ENCODE data around the gene ZNF468. TPM values are rescaled to one million over a fixed set of nuclear protein-coding genes. Genes with fewer than 3 reads are reported as not detected.
"Not testable (repeated sequence)": the region's sequence is repeated elsewhere in the genome, so short reads cannot be mapped to it uniquely, and the experiment has no call there.

ZNF468 gene
- total RNA-seq, 1 experiment from 2014 or later: 34.7 TPM

DNA sequence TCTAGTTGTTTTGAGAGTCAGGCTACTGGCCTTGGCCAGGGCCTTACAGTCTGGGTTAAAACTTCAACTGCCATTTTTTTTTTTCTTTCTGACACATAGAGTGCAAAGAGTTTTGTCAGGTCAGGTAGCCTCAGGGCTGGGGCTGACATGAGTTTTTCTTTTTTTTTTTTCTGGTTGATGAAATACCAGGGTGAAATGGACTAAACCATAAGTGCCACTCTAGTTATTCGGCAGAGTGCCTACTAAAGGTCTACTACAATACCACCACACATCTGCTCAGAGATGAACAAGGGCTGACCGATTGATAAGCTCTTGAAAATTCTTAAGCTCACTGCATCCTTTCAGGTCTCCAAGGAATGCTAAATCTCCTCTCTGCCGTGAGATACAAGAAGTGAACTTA, 44.4 kb upstream of the ZNF468 start:
- Histone ChIP-seq H3T11ph (ENCODE audit: low read length) (no peak overlapping the region), H3K4ac (ENCODE audit: low read depth, low read length) (no peak overlapping the region), H3K4me1 (ENCODE audit: insufficient read depth, low read length) (peaks cover 2% of the 10 kb centered on the region; the same call in 1 of the 2 replicates), H3K14ac (ENCODE audit: insufficient read depth, low read length) (no peak overlapping the region), H3K27ac (ENCODE audit: insufficient read length, low read depth, low read length) (no peak overlapping the region), H3K4me2 (ENCODE audit: insufficient read depth, insufficient read length, low read length) (no peak overlapping the region), H3K56ac (ENCODE audit: insufficient read length, low read depth, low read length) (no peak overlapping the region), H3K9ac (ENCODE audit: extremely low read depth, insufficient read length, low read length) (no peak overlapping the region), H2AFZ (ENCODE audit: low read length) (no peak overlapping the region), H3K79me2 (ENCODE audit: insufficient read depth, low read length) (no peaks in the 10 kb centered on the region), H4K8ac (replicated peaks; ENCODE audit: insufficient read length, low read depth, low read length) (no peak overlapping the region), H3K27me3 (ENCODE audit: insufficient read depth, low read length) (no peaks in the 10 kb centered on the region), H2BK120ac (ENCODE audit: low read depth, low read length, poor library complexity, severe bottlenecking) (no peak overlapping the region), H4K91ac (ENCODE audit: insufficient read length, low read depth, low read length) (no peak overlapping the region), H2BK12ac (ENCODE audit: insufficient read length, low read depth, low read length) (no peak overlapping the region), H3K18ac (ENCODE audit: insufficient read length, low read depth, low read length) (no peak overlapping the region), H3K79me1 (ENCODE audit: insufficient read depth, low read depth, low read length, poor library complexity, severe bottlenecking) (no peaks in the 10 kb centered on the region), H2BK5ac (ENCODE audit: insufficient read length, low read length) (no peak overlapping the region), H4K20me1 (ENCODE audit: control insufficient read depth, insufficient read depth, insufficient read length) (no peaks in the 10 kb centered on the region), H2BK20ac (ENCODE audit: low read depth, low read length, poor library complexity, severe bottlenecking) (no peak overlapping the region), H3K23me2 (ENCODE audit: insufficient read length, low read depth, low read length, poor library complexity, severe bottlenecking) (peaks cover under 1% of the 10 kb centered on the region), H2AK5ac (ENCODE audit: insufficient read length, low read length) (no peak overlapping the region), H3K23ac (ENCODE audit: insufficient read length, low read depth, low read length) (no peak overlapping the region), H3K9me3 (ENCODE audit: control insufficient read depth, low read depth, low read length) (no peaks in the 10 kb centered on the region), H4K5ac (ENCODE audit: insufficient read length, low read depth, low read length) (no peak overlapping the region), H2BK15ac (ENCODE audit: low read depth, low read length) (no peak overlapping the region)
- peaks cover 33 to 35% of the 10 kb centered on the region in 2 experiments for H3K4me1 Mint-ChIP-seq
- DNase-seq: no peak
- peaks cover 0 to 7% of the 10 kb centered on the region in 2 experiments; a peak in 2 of 5 replicates for H3K9me3 Mint-ChIP-seq
- H3K27me3 Mint-ChIP-seq (ENCODE audit: low read depth): no peaks in the 10 kb centered on the region
- no CpG with 5 or more reads among the region's 3 CpGs for WGBS (ENCODE audit: extremely low coverage, insufficient read length, low lambda C conversion rate)
- TF ChIP-seq, protein P1, sequence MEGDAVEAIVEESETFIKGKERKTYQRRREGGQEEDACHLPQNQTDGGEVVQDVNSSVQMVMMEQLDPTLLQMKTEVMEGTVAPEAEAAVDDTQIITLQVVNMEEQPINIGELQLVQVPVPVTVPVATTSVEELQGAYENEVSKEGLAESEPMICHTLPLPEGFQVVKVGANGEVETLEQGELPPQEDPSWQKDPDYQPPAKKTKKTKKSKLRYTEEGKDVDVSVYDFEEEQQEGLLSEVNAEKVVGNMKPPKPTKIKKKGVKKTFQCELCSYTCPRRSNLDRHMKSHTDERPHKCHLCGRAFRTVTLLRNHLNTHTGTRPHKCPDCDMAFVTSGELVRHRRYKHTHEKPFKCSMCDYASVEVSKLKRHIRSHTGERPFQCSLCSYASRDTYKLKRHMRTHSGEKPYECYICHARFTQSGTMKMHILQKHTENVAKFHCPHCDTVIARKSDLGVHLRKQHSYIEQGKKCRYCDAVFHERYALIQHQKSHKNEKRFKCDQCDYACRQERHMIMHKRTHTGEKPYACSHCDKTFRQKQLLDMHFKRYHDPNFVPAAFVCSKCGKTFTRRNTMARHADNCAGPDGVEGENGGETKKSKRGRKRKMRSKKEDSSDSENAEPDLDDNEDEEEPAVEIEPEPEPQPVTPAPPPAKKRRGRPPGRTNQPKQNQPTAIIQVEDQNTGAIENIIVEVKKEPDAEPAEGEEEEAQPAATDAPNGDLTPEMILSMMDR (conservative IDR thresholded peaks at IDR 0.05): no peak
- H3K36me3 Mint-ChIP-seq (ENCODE audit: insufficient read depth in 1 of 3, low read depth in 3 of 3): peaks cover 15 to 25% (median 20%) of the 10 kb centered on the region in 3 experiments
- no peak overlapping the region for H3K4me3 Mint-ChIP-seq
- H3K27ac Mint-ChIP-seq: peak overlapping the region in 1 of 3 experiments; percentile 55; a peak in 1 of 7 replicates

DNA sequence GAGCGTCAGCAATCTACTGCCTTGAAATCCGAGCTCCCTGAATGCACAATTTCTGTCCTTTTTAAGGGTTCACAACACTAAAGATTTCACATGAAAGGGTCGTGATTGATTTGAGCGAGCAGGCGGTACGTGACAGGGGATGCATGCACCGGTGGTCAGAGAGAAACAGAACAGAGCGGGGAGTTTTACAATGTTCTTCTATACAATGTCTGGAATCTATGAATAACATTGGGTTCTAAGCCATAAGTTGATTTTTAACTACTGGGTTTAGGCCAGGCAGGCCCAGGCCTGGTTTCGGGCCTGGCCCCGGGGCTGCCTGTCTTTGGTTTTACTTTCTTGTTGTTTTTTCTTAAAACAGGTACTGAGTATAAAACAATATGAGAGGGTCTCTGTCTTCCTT, 41.2 kb upstream of the ZNF468 start:
- H2AFZ ChIP-seq (ENCODE audit: low read length); H2BK12ac ChIP-seq (ENCODE audit: insufficient read length, low read depth, low read length); H4K8ac ChIP-seq (replicated peaks; ENCODE audit: insufficient read length, low read depth, low read length); H3K79me1 ChIP-seq (ENCODE audit: insufficient read depth, low read depth, low read length, poor library complexity, severe bottlenecking); H3K27ac ChIP-seq (ENCODE audit: insufficient read length, low read depth, low read length); H2BK120ac ChIP-seq (ENCODE audit: low read depth, low read length, poor library complexity, severe bottlenecking); H3T11ph ChIP-seq (ENCODE audit: low read length); H3K14ac ChIP-seq (ENCODE audit: insufficient read depth, low read length); H2BK20ac ChIP-seq (ENCODE audit: low read depth, low read length, poor library complexity, severe bottlenecking); H3K27me3 ChIP-seq (ENCODE audit: insufficient read depth, low read length); H4K5ac ChIP-seq (ENCODE audit: insufficient read length, low read depth, low read length); H3K56ac ChIP-seq (ENCODE audit: insufficient read length, low read depth, low read length); H2BK15ac ChIP-seq (ENCODE audit: low read depth, low read length); H3K79me2 ChIP-seq (ENCODE audit: insufficient read depth, low read length); H3K18ac ChIP-seq (ENCODE audit: insufficient read length, low read depth, low read length); H2AK5ac ChIP-seq (ENCODE audit: insufficient read length, low read length); H2BK5ac ChIP-seq (ENCODE audit: insufficient read length, low read length); H4K91ac ChIP-seq (ENCODE audit: insufficient read length, low read depth, low read length); H3K23ac ChIP-seq (ENCODE audit: insufficient read length, low read depth, low read length); H3K9ac ChIP-seq (ENCODE audit: extremely low read depth, insufficient read length, low read length); H3K4ac ChIP-seq (ENCODE audit: low read depth, low read length); H3K9me3 Mint-ChIP-seq; H3K23me2 ChIP-seq (ENCODE audit: insufficient read length, low read depth, low read length, poor library complexity, severe bottlenecking); H3K27me3 Mint-ChIP-seq (ENCODE audit: low read depth); H3K9me3 ChIP-seq (ENCODE audit: control insufficient read depth, low read depth, low read length); H4K20me1 ChIP-seq (ENCODE audit: control insufficient read depth, insufficient read depth, insufficient read length); DNase-seq; H3K4me2 ChIP-seq (ENCODE audit: insufficient read depth, insufficient read length, low read length); H3K4me1 ChIP-seq (ENCODE audit: insufficient read depth, low read length): not testable (repeated sequence)
- H3K4me1 Mint-ChIP-seq: peaks cover 26 to 28% of the 10 kb centered on the region in 2 experiments
- H3K36me3 Mint-ChIP-seq (ENCODE audit: insufficient read depth in 1 of 3, low read depth in 3 of 3): peaks cover 12 to 23% (median 20%) of the 10 kb centered on the region in 3 experiments
- H3K27ac Mint-ChIP-seq: peak overlapping the region in 1 of 3 experiments; percentile 97; a peak in 2 of 7 replicates
- peak overlapping the region; percentile 94 to 95; a peak in 4 of 5 replicates for H3K4me3 Mint-ChIP-seq
- no CpG with 5 or more reads among the region's 10 CpGs for WGBS (ENCODE audit: extremely low coverage, insufficient read length, low lambda C conversion rate)
